ENCODE measurements around the gene PDX1.

GRCh38 chr13:27953676-27954405 is 34.0 kb downstream of the PDX1 start:
- TF ChIP-seq POLR2A (IDR thresholded peaks at IDR 0.05) = no peak
- peak; percentile 38 to 94 (median 82) for TF ChIP-seq CTCF (IDR thresholded peaks at IDR 0.05 in 8 of 11, conservative IDR thresholded peaks at IDR 0.05 in 3 of 11)

All from spleen (tissue), 7 donors.